Spleen (tissue), 7 donors: Measurements from ENCODE around the gene EFNB2.

Experiments used
- CTCF ChIP-seq, 11 experiments: fragments of 200-600 bp in 7 of 11; fragments of 450-650 bp in 4 of 11; sonication (generic) in 4 of 11; IDR thresholded peaks in 8 of 11; conservative IDR thresholded peaks in 3 of 11; 1 replicate in 7 of 11; 2 replicates in 4 of 11; pipeline versions ENCODE4 v1.4.0 to v1.8.0; 2016 to 2021; ENCODE audit warnings: antibody characterized with exemption in 11 of 11, inconsistent platforms in 4 of 11, mild to moderate bottlenecking in 1 of 11
- POLR2A ChIP-seq, 3 donors: fragments of 450-650 bp; IDR thresholded peaks; one replicate each; pipeline ENCODE4 v1.5.1; 2017; ENCODE audit warnings: antibody characterized with exemption in 3 of 3, mild to moderate bottlenecking in 1 of 3
- donor health status: DM: no; HTN: no; CAD: no; lungs with moderate emphysema.
- donor health status: DM: no; HTN: no; CAD: no.
- donor health status: DM: no; HTN: no; CAD: no.

GRCh38 chr13:106474912-106475311, 60.5 kb downstream of the EFNB2 start:
- TF ChIP-seq CTCF (IDR thresholded peaks at IDR 0.05 in 8 of 11, conservative IDR thresholded peaks at IDR 0.05 in 3 of 11) (no peak), POLR2A (IDR thresholded peaks at IDR 0.05) (no peak)
